Prostate gland (tissue), 2 donors: ENCODE measurements around the gene GLP1R.

Experiments
- POLR2A ChIP-seq: fragments of 450-650 bp; IDR thresholded peaks from one replicate; pipeline ENCODE4 v1.6.1; 2016; ENCODE audit warnings: antibody characterized with exemption, mild to moderate bottlenecking
- TF ChIP-seq, protein P1 (sequence below), 4 experiments: fragments of 200-600 bp in 2 of 4; fragments of 450-650 bp in 2 of 4; sonication (generic) in 2 of 4; IDR thresholded peaks; 1 replicate in 3 of 4; 2 replicates in 1 of 4; pipeline ENCODE4 v1.5.1; 2016 to 2019; ENCODE audit warnings: antibody characterized with exemption in 4 of 4, mild to moderate bottlenecking in 2 of 4, moderate library complexity in 2 of 4

DNA sequence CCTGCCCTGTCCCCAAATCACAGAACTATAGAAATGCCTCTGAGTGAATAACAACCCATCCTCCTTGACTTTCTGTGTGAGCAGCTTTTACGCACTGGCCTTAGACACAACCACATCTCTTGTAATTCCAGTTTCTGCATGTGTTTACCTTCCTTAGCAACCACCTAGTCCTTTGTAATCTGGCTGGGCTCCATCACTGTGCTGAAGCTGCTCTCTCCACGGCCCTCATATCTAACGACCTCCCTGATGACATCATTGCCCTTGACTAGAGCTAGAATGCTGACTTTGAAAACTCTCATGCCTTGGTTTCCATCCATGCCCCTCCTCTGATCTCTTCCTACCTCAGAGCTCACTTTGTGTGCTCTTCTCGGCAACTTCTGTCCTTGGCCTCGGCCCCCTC, 30.5 kb upstream of the GLP1R start:
- TF ChIP-seq, protein P1, sequence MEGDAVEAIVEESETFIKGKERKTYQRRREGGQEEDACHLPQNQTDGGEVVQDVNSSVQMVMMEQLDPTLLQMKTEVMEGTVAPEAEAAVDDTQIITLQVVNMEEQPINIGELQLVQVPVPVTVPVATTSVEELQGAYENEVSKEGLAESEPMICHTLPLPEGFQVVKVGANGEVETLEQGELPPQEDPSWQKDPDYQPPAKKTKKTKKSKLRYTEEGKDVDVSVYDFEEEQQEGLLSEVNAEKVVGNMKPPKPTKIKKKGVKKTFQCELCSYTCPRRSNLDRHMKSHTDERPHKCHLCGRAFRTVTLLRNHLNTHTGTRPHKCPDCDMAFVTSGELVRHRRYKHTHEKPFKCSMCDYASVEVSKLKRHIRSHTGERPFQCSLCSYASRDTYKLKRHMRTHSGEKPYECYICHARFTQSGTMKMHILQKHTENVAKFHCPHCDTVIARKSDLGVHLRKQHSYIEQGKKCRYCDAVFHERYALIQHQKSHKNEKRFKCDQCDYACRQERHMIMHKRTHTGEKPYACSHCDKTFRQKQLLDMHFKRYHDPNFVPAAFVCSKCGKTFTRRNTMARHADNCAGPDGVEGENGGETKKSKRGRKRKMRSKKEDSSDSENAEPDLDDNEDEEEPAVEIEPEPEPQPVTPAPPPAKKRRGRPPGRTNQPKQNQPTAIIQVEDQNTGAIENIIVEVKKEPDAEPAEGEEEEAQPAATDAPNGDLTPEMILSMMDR (IDR thresholded peaks at IDR 0.05) = no peak
- no peak for TF ChIP-seq POLR2A
